SK-N-SH treated with all-trans-retinoic acid at 6 μM for 48 hours (cell line): ENCODE results near the gene PARP8.

Source experiments
- ATAC-seq: fragments of 200-7000 bp; cut with Tn5 transposase; 3 replicates; pipeline ENCODE4 v1.9.1; 2020; ENCODE audit warnings: mild to moderate bottlenecking, moderate library complexity
- ARNTL ChIP-seq: fragments of 450-650 bp; formaldehyde crosslinking; IDR thresholded peaks from 2 replicates; pipeline ENCODE4 v1.5.0; 2020; ENCODE audit warnings: low read depth, mild to moderate bottlenecking, moderate library complexity, borderline replicate concordance
- BACH2 ChIP-seq: fragments of 250-450 bp; sonication (Bioruptor Pico); IDR thresholded peaks from 2 replicates; pipeline ENCODE4 v1.9.0; 2021; ENCODE audit warnings: mild to moderate bottlenecking, borderline replicate concordance
- CSDC2 ChIP-seq: fragments of 250-450 bp; sonication (Bioruptor Pico); IDR thresholded peaks from 2 replicates; pipeline ENCODE4 v1.5.0; 2020; ENCODE audit warnings: mild to moderate bottlenecking, moderate library complexity
- ESRRG ChIP-seq: fragments of 250-450 bp; sonication (Bioruptor Pico); IDR thresholded peaks from 2 replicates; pipeline ENCODE4 v1.6.1; 2021; ENCODE audit warnings: mild to moderate bottlenecking
- GLIS3 ChIP-seq: fragments of 250-450 bp; sonication (Bioruptor Pico); IDR thresholded peaks from 2 replicates; pipeline ENCODE4 v1.5.0; 2020; ENCODE audit warnings: mild to moderate bottlenecking, moderate library complexity
- ISL1 ChIP-seq: fragments of 250-450 bp; sonication (Bioruptor Pico); IDR thresholded peaks from 2 replicates; pipeline ENCODE4 v2.1.2; 2022; ENCODE audit warnings: mild to moderate bottlenecking, moderate library complexity
- OSR1 ChIP-seq: fragments of 250-450 bp; sonication (Bioruptor Pico); IDR thresholded peaks from 2 replicates; pipeline ENCODE4 v1.8.0; 2022; ENCODE audit warnings: moderate library complexity, mild to moderate bottlenecking, inconsistent platforms
- PATZ1 ChIP-seq: fragments of 250-450 bp; sonication (Bioruptor Pico); IDR thresholded peaks from 2 replicates; pipeline ENCODE4 v1.8.0; 2020; ENCODE audit warnings: mild to moderate bottlenecking, moderate library complexity, borderline replicate concordance
- POU6F1 ChIP-seq: fragments of 250-450 bp; sonication (Bioruptor Pico); IDR thresholded peaks from 2 replicates; pipeline ENCODE4 v1.8.0; 2021; ENCODE audit warnings: low read depth, mild to moderate bottlenecking, moderate library complexity, borderline replicate concordance
- PPARA ChIP-seq: fragments of 250-450 bp; sonication (Bioruptor Pico); IDR thresholded peaks from 2 replicates; pipeline ENCODE4 v1.5.0; 2020; ENCODE audit warnings: mild to moderate bottlenecking, borderline replicate concordance
- RARB ChIP-seq: fragments of 250-450 bp; sonication (Bioruptor Pico); IDR thresholded peaks from 2 replicates; pipeline ENCODE4 v1.8.0; 2021; ENCODE audit warnings: mild to moderate bottlenecking, moderate library complexity
- SNAI2 ChIP-seq: fragments of 250-450 bp; sonication (Bioruptor Pico); IDR thresholded peaks from 2 replicates; pipeline ENCODE4 v1.5.0; 2020; ENCODE audit warnings: mild to moderate bottlenecking, moderate library complexity
- TCF4 ChIP-seq: fragments of 250-450 bp; sonication (Bioruptor Pico); IDR thresholded peaks from 2 replicates; pipeline ENCODE4 v1.8.0; 2021; ENCODE audit warnings: mild to moderate bottlenecking, moderate library complexity, borderline replicate concordance
- TOX ChIP-seq: fragments of 250-450 bp; sonication (Bioruptor Pico); IDR thresholded peaks from 2 replicates; pipeline ENCODE4 v1.8.0; 2021; ENCODE audit warnings: mild to moderate bottlenecking, moderate library complexity, borderline replicate concordance
- TSHZ2 ChIP-seq: fragments of 250-450 bp; sonication (Bioruptor Pico); IDR thresholded peaks from 2 replicates; pipeline ENCODE4 v1.5.0; 2020; ENCODE audit warnings: mild to moderate bottlenecking, moderate library complexity
- ZC3H10 ChIP-seq: fragments of 250-450 bp; sonication (Bioruptor Pico); IDR thresholded peaks from 2 replicates; pipeline ENCODE4 v1.5.1; 2021; ENCODE audit warnings: mild to moderate bottlenecking, moderate library complexity
- ZFP3 ChIP-seq: fragments of 250-450 bp; sonication (Bioruptor Pico); IDR thresholded peaks from 2 replicates; pipeline ENCODE4 v1.5.0; 2020; ENCODE audit warnings: mild to moderate bottlenecking, moderate library complexity
- ZFP30 ChIP-seq: fragments of 450-650 bp; formaldehyde crosslinking; IDR thresholded peaks from 2 replicates; pipeline ENCODE4 v1.5.0; 2022; ENCODE audit warnings: mild to moderate bottlenecking, moderate library complexity
- ZNF565 ChIP-seq: fragments of 450-650 bp; formaldehyde crosslinking; conservative IDR thresholded peaks from 2 replicates; pipeline ENCODE4 v1.5.0; 2020; ENCODE audit warnings: low read depth, mild to moderate bottlenecking, moderate library complexity
- ZNF70 ChIP-seq: fragments of 450-650 bp; formaldehyde crosslinking; IDR thresholded peaks from 2 replicates; pipeline ENCODE4 v1.5.0; 2020; ENCODE audit warnings: mild to moderate bottlenecking, moderate library complexity
- ZNF8 ChIP-seq: fragments of 450-650 bp; formaldehyde crosslinking; IDR thresholded peaks from 2 replicates; pipeline ENCODE4 v1.5.0; 2020; ENCODE audit warnings: mild to moderate bottlenecking, moderate library complexity
- TF ChIP-seq, protein P1 (sequence below): fragments of 250-450 bp; sonication (Bioruptor Pico); IDR thresholded peaks from 2 replicates; pipeline ENCODE4 v1.5.1; 2020; ENCODE audit warnings: low read depth, mild to moderate bottlenecking, moderate library complexity
- TF ChIP-seq, protein P2 (sequence below): fragments of 250-450 bp; sonication (Bioruptor Pico); IDR thresholded peaks from 2 replicates; pipeline ENCODE4 v1.5.1; 2021; ENCODE audit warnings: mild to moderate bottlenecking, moderate library complexity

PARP8 gene

DNA sequence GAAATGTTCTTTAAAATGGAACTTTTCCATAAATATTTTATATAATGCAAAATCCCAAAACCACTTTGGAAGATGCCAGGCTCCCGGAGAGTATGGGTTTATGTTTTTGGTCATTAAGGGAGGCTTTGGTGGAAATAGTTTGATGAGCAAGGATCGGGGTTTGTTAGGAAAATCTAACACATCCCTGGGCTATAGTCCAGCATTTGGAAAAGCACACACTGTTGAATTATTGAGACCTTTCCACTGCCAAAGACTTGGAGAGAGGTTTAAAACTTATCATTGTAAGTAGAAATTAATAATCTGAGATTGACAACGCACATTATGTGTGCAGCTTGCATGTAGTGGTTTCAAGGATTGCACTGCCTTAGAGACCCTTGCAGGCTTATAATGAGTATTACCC lies 156.3 kb downstream of the PARP8 start:
- no peak for ATAC-seq
- TF ChIP-seq ZNF565 (CRISPR knock-in tag) (no peak), OSR1 (CRISPR knock-in tag) (no peak), GLIS3 (CRISPR knock-in tag) (no peak), ZC3H10 (CRISPR knock-in tag) (no peak), ZNF8 (CRISPR knock-in tag) (no peak), TOX (CRISPR knock-in tag) (no peak), TSHZ2 (CRISPR knock-in tag) (no peak), PPARA (CRISPR knock-in tag) (no peak), ZFP30 (no peak), CSDC2 (no peak), RARB (CRISPR knock-in tag) (no peak), BACH2 (no peak), ARNTL (no peak), SNAI2 (CRISPR knock-in tag) (no peak), ZNF70 (CRISPR knock-in tag) (no peak), POU6F1 (CRISPR knock-in tag) (no peak), ISL1 (no peak), ESRRG (CRISPR knock-in tag) (no peak), TCF4 (CRISPR knock-in tag) (no peak)
- TF ChIP-seq, protein P1, sequence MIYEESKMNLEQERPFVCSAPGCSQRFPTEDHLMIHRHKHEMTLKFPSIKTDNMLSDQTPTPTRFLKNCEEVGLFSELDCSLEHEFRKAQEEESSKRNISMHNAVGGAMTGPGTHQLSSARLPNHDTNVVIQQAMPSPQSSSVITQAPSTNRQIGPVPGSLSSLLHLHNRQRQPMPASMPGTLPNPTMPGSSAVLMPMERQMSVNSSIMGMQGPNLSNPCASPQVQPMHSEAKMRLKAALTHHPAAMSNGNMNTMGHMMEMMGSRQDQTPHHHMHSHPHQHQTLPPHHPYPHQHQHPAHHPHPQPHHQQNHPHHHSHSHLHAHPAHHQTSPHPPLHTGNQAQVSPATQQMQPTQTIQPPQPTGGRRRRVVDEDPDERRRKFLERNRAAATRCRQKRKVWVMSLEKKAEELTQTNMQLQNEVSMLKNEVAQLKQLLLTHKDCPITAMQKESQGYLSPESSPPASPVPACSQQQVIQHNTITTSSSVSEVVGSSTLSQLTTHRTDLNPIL, result no peak

DNA sequence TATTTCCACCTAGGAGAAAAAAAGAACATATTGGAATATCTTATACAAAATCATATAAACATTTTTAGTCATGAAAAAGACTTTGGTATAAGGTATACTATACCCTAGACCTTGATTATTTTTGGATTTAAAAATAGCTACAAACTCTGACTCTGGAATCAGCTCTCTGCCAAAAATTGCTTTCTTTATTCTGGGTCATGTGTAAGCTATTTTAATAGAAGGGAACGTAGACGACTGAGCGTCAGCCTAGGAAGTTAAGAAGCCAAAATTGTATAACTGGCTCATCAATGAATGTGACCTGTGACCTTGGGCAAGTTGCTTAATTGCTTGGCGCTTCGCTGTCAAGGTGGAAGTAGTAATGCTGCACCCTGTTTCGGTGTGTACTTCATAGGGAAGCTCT lies 157.1 kb downstream of the PARP8 start:
- ATAC-seq, result no peak
- TF ChIP-seq TCF4 (CRISPR knock-in tag) (no peak), POU6F1 (CRISPR knock-in tag) (no peak), ZFP3 (CRISPR knock-in tag) (no peak), ARNTL (no peak), ZNF8 (CRISPR knock-in tag) (no peak), ZNF565 (CRISPR knock-in tag) (no peak), BACH2 (no peak), ESRRG (CRISPR knock-in tag) (no peak), TOX (CRISPR knock-in tag) (no peak), TSHZ2 (CRISPR knock-in tag) (no peak), ZC3H10 (CRISPR knock-in tag) (no peak), PATZ1 (CRISPR knock-in tag) (no peak), CSDC2 (no peak), OSR1 (CRISPR knock-in tag) (no peak), ZFP30 (no peak), RARB (CRISPR knock-in tag) (no peak), GLIS3 (CRISPR knock-in tag) (no peak), SNAI2 (CRISPR knock-in tag) (no peak)
- TF ChIP-seq, protein P2, sequence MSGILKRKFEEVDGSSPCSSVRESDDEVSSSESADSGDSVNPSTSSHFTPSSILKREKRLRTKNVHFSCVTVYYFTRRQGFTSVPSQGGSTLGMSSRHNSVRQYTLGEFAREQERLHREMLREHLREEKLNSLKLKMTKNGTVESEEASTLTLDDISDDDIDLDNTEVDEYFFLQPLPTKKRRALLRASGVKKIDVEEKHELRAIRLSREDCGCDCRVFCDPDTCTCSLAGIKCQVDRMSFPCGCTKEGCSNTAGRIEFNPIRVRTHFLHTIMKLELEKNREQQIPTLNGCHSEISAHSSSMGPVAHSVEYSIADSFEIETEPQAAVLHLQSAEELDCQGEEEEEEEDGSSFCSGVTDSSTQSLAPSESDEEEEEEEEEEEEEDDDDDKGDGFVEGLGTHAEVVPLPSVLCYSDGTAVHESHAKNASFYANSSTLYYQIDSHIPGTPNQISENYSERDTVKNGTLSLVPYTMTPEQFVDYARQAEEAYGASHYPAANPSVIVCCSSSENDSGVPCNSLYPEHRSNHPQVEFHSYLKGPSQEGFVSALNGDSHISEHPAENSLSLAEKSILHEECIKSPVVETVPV (CRISPR knock-in tag), result no peak
- TF ChIP-seq, all 23 proteins: peak for 0
